WI38 (cell line): ENCODE results near the gene BMP6.

Source experiments
- H3K4me3 ChIP-seq: 2 replicates; pipeline ENCODE4 v1.5.1; 2011; ENCODE audit warnings: low read depth, mild to moderate bottlenecking, control low read depth, low read length
- TF ChIP-seq, protein P1 (sequence below): IDR thresholded peaks from 2 replicates; pipeline ENCODE4 v1.5.1; 2012; ENCODE audit warnings: low read depth, mild to moderate bottlenecking, control low read depth, low read length

The BMP6 gene

DNA sequence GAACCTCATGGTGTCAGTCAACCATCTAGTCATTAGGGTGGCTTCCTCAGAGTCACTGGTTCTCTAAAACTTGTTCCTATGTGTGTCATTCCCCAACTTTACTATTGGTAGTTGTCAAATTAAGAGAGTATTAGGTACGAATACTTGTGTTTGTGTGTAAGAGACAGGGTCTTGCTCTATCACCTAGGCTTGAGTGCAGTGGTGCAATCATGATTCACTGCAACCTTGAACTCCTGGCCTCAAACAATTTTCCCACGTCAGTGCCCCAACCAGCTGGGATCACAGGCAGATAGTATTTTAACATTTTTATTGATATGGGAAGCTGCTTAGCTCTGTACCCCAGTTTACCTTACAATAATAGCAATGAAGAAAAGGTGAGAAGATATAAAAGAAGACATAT is 50.6 kb downstream of the BMP6 start:
- TF ChIP-seq, protein P1, sequence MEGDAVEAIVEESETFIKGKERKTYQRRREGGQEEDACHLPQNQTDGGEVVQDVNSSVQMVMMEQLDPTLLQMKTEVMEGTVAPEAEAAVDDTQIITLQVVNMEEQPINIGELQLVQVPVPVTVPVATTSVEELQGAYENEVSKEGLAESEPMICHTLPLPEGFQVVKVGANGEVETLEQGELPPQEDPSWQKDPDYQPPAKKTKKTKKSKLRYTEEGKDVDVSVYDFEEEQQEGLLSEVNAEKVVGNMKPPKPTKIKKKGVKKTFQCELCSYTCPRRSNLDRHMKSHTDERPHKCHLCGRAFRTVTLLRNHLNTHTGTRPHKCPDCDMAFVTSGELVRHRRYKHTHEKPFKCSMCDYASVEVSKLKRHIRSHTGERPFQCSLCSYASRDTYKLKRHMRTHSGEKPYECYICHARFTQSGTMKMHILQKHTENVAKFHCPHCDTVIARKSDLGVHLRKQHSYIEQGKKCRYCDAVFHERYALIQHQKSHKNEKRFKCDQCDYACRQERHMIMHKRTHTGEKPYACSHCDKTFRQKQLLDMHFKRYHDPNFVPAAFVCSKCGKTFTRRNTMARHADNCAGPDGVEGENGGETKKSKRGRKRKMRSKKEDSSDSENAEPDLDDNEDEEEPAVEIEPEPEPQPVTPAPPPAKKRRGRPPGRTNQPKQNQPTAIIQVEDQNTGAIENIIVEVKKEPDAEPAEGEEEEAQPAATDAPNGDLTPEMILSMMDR, result no peak
- H3K4me3 ChIP-seq, result no peak overlapping the region

GRCh38 chr6:7777074-7777473 is 51.2 kb downstream of the BMP6 start:
- TF ChIP-seq, protein P1, result no peak
- no peak overlapping the region for H3K4me3 ChIP-seq

DNA sequence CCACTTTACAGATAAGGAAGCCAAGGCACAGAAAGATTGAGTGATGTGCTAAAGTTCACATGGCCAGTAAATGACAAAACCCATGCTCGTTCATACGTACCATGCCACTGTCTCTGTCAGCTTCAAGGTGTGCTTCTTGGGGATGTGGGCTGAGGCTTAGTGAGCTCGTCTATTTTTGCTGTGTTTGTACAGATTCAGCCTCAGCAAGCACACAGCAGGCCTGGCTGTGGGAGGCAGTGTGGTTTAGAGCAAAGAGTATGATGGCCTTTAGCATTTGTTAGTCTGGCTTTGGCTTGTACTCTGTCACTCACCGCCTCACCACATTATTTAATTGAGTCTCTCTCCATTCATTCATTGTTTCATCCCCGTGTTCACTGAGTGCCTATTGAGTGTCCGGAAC is 55.3 kb downstream of the BMP6 start:
- TF ChIP-seq, protein P1, result no peak
- H3K4me3 ChIP-seq, result no peak overlapping the region

DNA sequence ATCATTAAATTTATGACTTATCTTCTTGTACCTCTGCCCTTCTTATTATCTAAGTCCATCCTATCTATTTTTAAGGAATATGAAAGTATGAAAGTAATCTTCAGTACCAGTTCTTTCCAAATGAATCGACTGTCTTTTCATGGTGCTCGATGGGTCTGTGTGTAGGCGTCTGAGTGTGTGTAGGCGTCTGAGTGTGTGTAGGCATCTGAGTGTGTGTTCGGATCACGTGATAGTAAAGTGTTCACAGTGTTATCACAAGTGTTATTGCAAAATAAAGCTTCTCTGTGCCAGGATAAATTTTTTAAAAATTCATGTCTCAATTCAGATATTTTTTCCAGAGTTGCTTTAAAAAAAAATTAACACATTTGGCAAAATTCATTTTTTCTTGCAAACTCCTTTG is 58.3 kb downstream of the BMP6 start:
- TF ChIP-seq, protein P1, result no peak

GRCh38 chr6:7784706-7785105 is 58.8 kb downstream of the BMP6 start:
- H3K4me3 ChIP-seq, result no peak overlapping the region
- TF ChIP-seq, protein P1, result no peak

More for the DNA sequence above, 58.3 kb downstream of the BMP6 start:
- no peak overlapping the region for H3K4me3 ChIP-seq

DNA sequence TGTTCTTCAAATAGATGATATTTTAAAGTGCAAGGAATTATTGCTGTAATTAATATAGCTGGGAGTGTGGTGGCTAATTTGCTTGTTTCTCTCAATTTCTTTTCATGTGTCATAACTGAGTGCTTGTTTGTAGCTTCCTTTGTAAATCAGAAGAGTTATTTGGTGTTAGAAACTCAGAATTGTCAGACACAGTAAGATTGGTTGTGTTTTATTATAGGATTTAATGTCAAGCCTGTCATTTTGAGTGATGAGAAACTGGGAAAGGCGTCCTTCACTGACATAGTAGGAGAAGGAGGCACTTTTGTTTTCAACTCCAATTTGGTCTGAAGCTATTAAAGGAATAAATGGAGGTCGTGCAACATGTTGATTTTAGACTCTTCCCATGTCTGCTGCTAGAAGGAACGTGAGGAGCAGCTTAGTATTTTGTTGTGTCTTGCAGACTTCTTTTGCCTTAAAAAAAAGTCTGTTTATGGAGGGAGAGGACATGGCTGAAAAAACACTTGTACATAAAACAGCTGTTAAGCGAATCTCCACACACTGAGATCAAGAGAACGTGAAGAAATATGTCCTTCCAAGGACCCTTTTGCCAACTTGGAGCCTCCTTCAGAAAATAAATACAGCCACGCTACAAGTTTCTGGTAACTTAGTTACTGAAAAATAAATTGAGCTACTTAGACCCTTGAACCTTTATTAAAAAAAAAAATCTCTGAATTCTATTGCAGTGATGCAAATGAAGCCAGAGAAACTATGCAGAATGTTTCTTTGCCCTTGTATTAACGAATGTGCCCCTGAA is 59.5 kb downstream of the BMP6 start:
- H3K4me3 ChIP-seq, result no peak overlapping the region
- TF ChIP-seq, protein P1, result no peak

DNA sequence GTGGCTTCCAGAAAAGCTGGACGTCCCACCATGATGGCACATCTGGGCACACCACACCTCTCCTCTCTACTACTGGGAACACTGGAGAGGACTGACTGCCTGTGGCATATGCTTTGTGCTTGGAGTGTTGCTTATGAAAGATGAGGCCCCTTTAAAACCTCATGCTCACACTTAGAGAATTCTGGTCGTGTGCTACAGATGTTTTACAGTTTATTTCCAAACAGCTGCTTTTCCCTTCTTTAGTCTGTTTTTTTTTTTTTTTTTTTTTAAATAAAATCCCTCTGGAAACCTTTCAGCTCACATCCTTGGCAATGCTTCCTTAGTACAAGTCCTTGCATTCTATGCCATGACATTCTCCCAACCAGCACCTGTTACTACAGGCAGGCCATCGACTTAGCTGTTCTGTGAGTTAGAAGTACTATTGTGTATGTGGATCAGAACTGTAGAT is 60.3 kb downstream of the BMP6 start:
- TF ChIP-seq, protein P1, result no peak
- H3K4me3 ChIP-seq, result no peak overlapping the region
